ENCODE results near the gene C1orf74.

The C1orf74 gene

DNA sequence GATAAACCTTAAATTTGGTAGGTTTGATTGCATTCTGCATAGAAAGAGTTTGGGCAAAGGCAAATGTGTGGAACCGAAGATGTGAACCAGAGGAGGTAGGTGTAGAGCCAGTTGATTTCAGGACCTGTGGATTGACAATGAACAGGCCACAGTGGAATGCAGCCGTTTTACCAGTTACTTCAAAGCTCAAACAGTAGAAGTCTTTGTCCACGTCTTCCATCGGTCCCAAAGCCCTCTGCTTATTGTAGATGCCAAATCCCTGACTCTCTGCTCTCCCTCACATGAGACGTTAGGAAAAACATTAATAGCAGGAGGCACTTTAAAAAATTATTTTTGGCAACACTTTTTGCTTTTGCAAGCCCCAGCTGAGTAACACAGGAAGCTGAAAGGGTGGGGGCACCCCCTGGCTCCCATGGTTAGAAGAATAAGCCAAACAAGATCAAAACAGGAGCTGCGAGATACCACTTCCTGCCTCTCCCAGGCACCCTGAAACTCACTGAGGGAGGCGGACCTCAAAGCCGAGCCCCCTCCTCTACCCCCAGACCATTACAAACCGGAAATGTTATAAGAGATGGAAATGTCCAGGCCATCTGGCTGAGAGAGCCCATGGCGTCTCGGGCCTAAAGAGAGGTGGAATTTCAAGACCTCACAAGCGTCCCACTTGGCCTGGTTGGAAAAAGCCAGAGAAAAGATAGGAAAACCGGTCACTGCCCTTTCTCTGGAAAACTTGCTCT lies 15.0 kb downstream of the C1orf74 start:
- no peak for DNase-seq

DNA sequence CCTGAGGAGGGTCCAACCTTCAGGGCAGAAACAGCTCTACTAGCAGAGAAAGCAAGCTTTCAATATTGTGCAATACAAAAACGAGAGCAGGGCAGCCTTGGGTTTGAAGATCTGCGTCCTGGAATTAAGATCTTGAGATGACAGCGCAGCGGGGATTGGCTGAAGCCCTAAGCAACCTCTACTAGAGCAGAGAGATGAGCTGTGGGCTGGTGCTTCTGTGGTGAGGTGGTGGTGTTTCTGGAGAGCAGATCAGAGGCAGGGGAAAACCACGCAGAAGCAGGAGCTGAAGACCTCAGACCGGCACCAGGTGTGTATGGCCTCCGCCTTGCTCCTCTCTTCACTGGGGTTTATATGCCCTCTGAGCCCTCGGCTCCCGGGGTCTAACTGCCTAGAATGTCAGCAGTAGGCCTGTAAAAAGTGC lies 16.0 kb downstream of the C1orf74 start:
- DNase-seq, result no peak

DNA sequence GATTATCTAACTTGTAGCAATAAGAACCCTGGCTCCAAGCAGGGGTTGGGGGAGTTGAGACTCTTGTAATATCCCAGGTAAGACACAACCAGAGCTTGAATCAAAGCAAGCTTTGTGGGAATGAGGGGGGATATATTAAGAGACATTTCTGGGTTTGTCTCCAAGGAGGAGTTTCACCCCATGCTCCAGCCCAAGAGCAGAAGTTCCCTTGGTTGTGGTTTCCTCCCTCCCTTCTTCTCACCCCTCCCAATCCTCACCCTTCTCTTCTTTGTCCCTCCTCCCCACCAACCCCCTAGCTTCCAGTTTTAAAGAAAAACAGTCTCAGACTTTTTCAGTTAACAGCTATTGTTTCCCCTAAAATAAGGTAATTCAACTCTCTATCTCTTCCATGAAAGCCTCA lies 16.7 kb downstream of the C1orf74 start:
- DNase-seq, result no peak

DNA sequence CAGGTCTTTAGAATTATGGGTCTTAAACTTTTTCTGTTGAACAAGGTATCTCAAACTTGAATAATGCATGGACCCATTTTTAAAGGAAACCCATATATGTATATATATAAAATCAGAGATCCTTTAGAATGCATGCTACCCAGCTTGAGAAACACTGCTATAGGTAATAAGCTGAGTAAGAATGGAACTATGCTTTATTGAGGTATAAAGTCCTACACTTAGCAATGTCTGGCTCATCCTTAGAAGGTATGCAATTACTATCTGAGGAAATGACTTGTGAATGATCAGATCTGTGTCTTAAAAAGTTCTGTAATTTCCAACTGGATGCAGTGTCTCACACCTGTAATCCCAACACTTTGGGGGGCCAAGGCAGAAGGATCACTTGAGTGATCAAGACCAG lies 17.3 kb downstream of the C1orf74 start:
- no peak for DNase-seq

DNA sequence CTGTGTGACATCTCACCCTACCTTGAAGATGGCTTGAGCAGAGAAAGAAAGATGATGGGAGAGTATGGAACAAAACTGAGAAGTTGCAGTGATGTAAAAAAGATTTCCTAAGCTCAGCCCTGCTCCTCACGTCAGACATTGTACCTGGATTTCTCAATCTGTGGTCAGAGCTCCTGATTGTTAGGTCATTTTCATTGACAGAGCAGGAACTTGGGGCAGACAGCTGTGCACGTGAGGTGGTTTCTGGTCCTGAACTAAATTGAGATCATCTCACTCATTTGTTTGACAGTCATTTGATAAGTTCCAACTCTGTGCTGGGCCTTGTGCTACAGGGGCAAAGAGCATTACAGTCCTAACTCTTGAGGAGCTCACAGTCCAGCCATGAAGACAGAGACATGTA lies 18.3 kb downstream of the C1orf74 start:
- DNase-seq, result no peak

- no peak for DNase-seq
Measured at GRCh38 chr1:209761011-209761635, 23.2 kb downstream of the C1orf74 start.

- no peak for DNase-seq
Measured at GRCh38 chr1:209759829-209760359, 24.5 kb downstream of the C1orf74 start.

GRCh38 chr1:209758400-209758799 lies 26.0 kb downstream of the C1orf74 start:
- no peak for DNase-seq

- no peak for DNase-seq
Measured at GRCh38 chr1:209756615-209757445, 27.5 kb downstream of the C1orf74 start.

- DNase-seq, result no peak
Measured at GRCh38 chr1:209755926-209756614, 28.3 kb downstream of the C1orf74 start, which contains the start of gene TRAF3IP3. TSS of gene TRAF3IP3 (plus strand) at chr1:209756053. CDS start at chr1:209760040, 3,987 bp downstream.

DNA sequence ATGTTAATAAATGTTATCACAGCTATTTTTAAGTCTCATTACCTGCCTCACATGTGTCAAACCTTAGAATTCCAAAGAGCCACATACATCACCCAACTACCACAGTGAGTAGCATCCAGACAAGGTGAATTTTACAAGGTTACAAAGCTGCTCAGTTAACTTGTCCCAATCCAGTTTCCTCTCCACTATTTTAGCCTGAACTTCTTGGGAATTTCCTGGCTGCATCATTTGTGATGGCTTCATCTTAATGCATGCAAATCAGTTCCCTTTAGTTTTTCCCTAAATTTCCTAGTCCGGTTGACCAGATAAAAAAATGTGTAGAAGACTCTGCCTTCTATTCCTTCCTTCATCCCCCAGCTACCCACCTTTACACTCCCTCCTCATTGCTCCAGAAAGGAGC lies 29.1 kb downstream of the C1orf74 start:
- DNase-seq, result no peak

DNA sequence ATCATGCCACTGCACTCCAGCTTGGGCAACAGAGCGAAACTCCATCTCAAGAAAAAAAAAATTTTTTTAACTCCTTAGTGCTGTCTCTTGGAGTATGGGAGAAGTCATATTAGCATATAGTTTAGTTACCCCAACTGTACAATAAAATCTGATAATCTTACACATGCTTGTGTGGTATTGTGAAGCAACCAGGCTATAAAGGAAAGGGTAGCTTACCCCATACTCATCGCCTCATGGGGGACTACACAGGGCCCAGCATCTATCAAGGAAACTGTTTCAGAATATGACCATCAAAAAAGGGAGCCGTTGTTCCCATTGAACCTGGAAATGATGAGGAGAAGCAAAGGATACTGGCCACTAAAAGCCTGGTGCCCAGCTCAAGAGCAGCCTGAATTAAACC lies 31.5 kb downstream of the C1orf74 start:
- DNase-seq, result no peak

- DNase-seq, result no peak
Measured at GRCh38 chr1:209751627-209752231, 32.6 kb downstream of the C1orf74 start.

GRCh38 chr1:209749670-209750323 lies 34.6 kb downstream of the C1orf74 start:
- no peak for DNase-seq

DNA sequence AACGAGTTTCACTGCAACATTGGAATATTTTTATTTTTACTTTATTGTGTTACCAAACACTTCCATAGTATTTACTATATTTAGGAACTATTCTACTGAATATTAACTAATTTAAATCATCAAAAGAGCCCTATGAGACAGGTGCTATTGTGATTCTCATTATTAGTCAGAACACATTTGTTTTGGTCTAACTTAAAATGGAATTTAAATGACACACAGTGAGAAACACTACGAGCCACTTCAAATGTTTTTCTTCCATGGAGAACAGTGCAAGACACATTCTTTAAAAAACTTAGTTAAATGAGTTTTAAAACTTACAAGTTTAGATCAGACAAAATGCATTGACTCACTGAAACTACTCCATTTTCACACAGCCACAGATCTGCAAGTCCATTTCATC lies 35.2 kb downstream of the C1orf74 start:
- no peak for DNase-seq

GRCh38 chr1:209748620-209749019 lies 35.7 kb downstream of the C1orf74 start:
- DNase-seq, result no peak

DNA sequence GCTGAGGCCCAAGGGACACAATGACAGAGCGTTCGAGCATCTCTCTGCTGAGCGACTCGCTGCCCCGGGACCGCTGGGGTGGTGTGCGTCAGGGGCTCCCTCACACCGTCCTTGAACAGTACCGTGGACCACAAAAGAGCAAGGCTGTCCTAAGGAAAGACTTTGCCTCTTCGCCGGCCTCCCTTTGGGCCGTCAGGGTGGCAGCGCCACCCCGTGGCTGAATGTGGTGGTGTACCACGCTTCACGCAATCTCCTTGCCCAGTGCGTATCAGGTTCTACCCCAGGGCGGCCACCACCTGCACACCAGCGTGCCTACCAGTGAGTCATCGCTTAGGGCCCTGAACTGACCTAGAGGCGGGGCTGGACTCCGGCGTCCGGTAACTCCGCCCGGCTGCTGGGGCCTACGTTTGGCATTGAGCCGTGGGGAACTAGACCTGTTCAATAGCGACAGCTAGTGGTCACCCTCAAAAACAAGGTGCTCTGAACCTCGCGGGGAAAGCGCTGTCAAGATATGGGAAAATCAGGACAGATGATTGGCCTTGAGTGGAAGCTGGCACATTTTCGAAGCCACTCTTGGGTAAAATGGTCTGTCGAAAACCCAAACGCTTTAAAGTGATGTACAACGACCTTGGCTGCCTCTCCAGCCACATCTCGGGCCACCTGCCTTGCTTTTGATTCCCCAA lies 36.6 kb downstream of the C1orf74 start:
- peak; percentile 85 for DNase-seq

DNA sequence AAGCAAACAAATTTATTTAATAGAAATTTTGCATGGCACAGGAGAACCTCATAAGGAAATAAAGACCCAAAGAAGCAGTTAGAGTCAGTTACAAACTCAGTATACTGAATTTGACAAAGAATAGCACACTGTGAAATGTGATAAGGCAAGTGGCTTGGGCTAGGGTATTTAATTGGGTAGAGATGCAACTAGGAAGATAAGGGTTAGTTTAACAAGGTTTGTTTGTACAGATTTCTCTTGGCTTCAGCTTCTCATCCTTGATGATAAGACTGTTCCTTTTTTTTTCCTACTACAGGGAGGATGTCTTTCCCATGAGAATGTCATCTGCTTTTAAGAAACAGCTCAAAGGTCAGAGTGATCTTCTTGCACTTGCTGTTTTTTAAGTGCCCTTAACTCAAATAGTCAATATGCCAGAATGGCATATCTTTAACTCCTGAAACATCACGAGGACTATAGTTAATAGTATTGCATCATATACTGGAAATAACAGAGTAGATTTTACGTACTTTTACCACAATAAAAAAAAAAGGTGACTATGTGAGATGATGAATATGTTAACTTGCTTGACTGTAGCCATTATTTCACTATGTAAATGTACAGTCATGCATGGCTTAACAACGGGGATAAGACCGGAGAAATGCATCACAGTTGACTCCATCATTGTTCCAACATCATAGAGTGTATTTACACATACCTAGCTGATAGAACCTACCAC lies 37.8 kb downstream of the C1orf74 start:
- no peak for DNase-seq

GRCh38 chr1:209743145-209743482 lies 41.2 kb downstream of the C1orf74 start:
- DNase-seq, result no peak

- DNase-seq, result no peak
Measured at GRCh38 chr1:209742409-209743144, 41.8 kb downstream of the C1orf74 start.

Data from retina (tissue), 1 donor.